Common myeloid progenitor, CD34-positive (primary cell): ENCODE results near the gene NOL9.

Experiments
- CTCF ChIA-PET: fragments of 350-600 bp; sonication (Branson Sonifier 250); formaldehyde crosslinking; loops from one replicate; lab custom pipeline; 2021; ENCODE audit warnings: antibody characterized with exemption; lab: Charles Lee
- POLR2A ChIA-PET: fragments of 350-600 bp; sonication (Branson Sonifier 250); formaldehyde crosslinking; loops from one replicate; lab custom pipeline; 2021; ENCODE audit warnings: antibody characterized with exemption; lab: Charles Lee
- DNase-seq, 3 donors: peaks; one replicate each; pipeline versions ENCODE4 v3.0.0 to v3.0.0-alpha.2; 2013
- H3K27ac ChIP-seq, 2 experiments: 1 replicate in 1 of 2; 2 replicates in 1 of 2; pipeline ENCODE4 v1.7.0; 2013; ENCODE audit warnings: inconsistent platforms in 2 of 2, low read length in 2 of 2, mild to moderate bottlenecking in 2 of 2, low read depth in 1 of 2, moderate library complexity in 1 of 2; ENCODE audit not compliant: severe bottlenecking in 2 of 2, insufficient read depth in 1 of 2, poor library complexity in 1 of 2
- H3K27me3 ChIP-seq, 5 experiments: replicated peaks in 2 of 5; 1 replicate in 3 of 5; 2 replicates in 2 of 5; pipeline versions ENCODE4 v1.6.1 to v1.7.0; 2013; ENCODE audit warnings: low read length in 4 of 5, mild to moderate bottlenecking in 2 of 5, moderate library complexity in 2 of 5, inconsistent platforms in 1 of 5; ENCODE audit not compliant: insufficient read depth in 5 of 5, control insufficient read depth in 4 of 5
- H3K36me3 ChIP-seq, 4 experiments: 1 replicate in 2 of 4; 2 replicates in 2 of 4; pipeline versions ENCODE4 v1.6.1 to v1.7.0; 2013; ENCODE audit warnings: low read length in 3 of 4, control low read depth in 1 of 4, mild to moderate bottlenecking in 1 of 4; ENCODE audit not compliant: control insufficient read depth in 4 of 4, insufficient read depth in 4 of 4
- H3K4me1 ChIP-seq, 4 experiments: 1 replicate in 3 of 4; 2 replicates in 1 of 4; pipeline versions ENCODE4 v1.6.1 to v1.7.1; 2013; ENCODE audit warnings: low read length in 3 of 4, mild to moderate bottlenecking in 3 of 4, control low read depth in 1 of 4, inconsistent platforms in 1 of 4, moderate library complexity in 1 of 4; ENCODE audit not compliant: control insufficient read depth in 4 of 4, insufficient read depth in 4 of 4; ENCODE audit errors: control extremely low read depth in 1 of 4
- H3K4me3 ChIP-seq, 7 experiments: 1 replicate in 4 of 7; 2 replicates in 3 of 7; pipeline versions ENCODE4 v1.5.1 to v1.7.0; 2013; ENCODE audit warnings: mild to moderate bottlenecking in 7 of 7, low read length in 6 of 7, moderate library complexity in 6 of 7, inconsistent platforms in 2 of 7, low read depth in 2 of 7, control low read depth in 1 of 7; ENCODE audit not compliant: insufficient read depth in 4 of 7, control insufficient read depth in 1 of 7; ENCODE audit errors: extremely low read depth in 1 of 7
- H3K9me3 ChIP-seq, 5 experiments: 1 replicate in 4 of 5; 2 replicates in 1 of 5; pipeline versions ENCODE4 v1.6.1 to v1.7.1; 2013; ENCODE audit warnings: low read length in 4 of 5, mild to moderate bottlenecking in 2 of 5, inconsistent platforms in 1 of 5, low read depth in 1 of 5, moderate library complexity in 1 of 5; ENCODE audit not compliant: control insufficient read depth in 4 of 5, insufficient read depth in 2 of 5; ENCODE audit errors: control extremely low read depth in 1 of 5
- WGBS: methylation state at CpG from one replicate; pipeline ENCODE4 v1.1.5; 2013; ENCODE audit not compliant: insufficient coverage; 5-methylcytosine and 5-hydroxymethylcytosine counted together

NOL9 gene

GRCh38 chr1:6505367-6506209 lies 48.7 kb downstream of the NOL9 start:
- Histone ChIP-seq H3K27me3 (peaks cover 0 to 2% (median 0%) of the 10 kb centered on the region in 5 experiments), H3K4me1 (peaks cover 0 to 42% (median 23%) of the 10 kb centered on the region in 4 experiments), H3K9me3 (no peaks in the 10 kb centered on the region), H3K4me3 (no peak overlapping the region), H3K27ac (no peak overlapping the region), H3K36me3 (no peaks in the 10 kb centered on the region)
- DNase-seq: no peak
- WGBS: 97% methylated on average over 30 of the region's 31 CpGs
- ChIA-PET POLR2A (no interaction called here), CTCF (interaction anchor here (1.2 to 1.8 kb wide), 2 partner anchors 10 to 16 kb away, joined by 3 to 5 read pairs; no protein-coding TSS in a partner anchor)

- no peaks in the 10 kb centered on the region for H3K9me3 ChIP-seq
- ChIA-PET CTCF (interaction anchor here (1.2 to 1.8 kb wide), 2 partner anchors 9 to 15 kb away, joined by 3 to 5 read pairs; no protein-coding TSS in a partner anchor), POLR2A (no interaction called here)
- H3K27ac ChIP-seq: no peak overlapping the region
- DNase-seq: no peak
- H3K4me1 ChIP-seq: peaks cover 0 to 36% (median 21%) of the 10 kb centered on the region in 4 experiments
- H3K4me3 ChIP-seq: no peak overlapping the region
- no peaks in the 10 kb centered on the region for H3K36me3 ChIP-seq
- peaks cover 0 to 2% (median 0%) of the 10 kb centered on the region in 5 experiments for H3K27me3 ChIP-seq
- 97% methylated on average over 13 of the region's 15 CpGs for WGBS
These were observed 49.4 kb downstream of the NOL9 start for GRCh38 chr1:6504887-6505286.

- no peak overlapping the region for H3K27ac ChIP-seq
- 81% methylated on average over 11 of the region's 20 CpGs for WGBS
- DNase-seq: no peak
- H3K4me3 ChIP-seq: no peak overlapping the region
- peaks cover 0 to 27% (median 13%) of the 10 kb centered on the region in 4 experiments for H3K4me1 ChIP-seq
- no peaks in the 10 kb centered on the region for H3K36me3 ChIP-seq
- POLR2A ChIA-PET: no interaction called here
- CTCF ChIA-PET: interaction anchor here (0.8 to 1.8 kb wide), 4 partner anchors 8 to 131 kb away, joined by 3 to 5 read pairs (median 3); no protein-coding TSS in a partner anchor
- H3K9me3 ChIP-seq: no peaks in the 10 kb centered on the region
- H3K27me3 ChIP-seq: peaks cover 0 to 5% (median 2%) of the 10 kb centered on the region in 5 experiments
These were observed 50.3 kb downstream of the NOL9 start for GRCh38 chr1:6503884-6504602.

GRCh38 chr1:6502000-6502891 lies 52.1 kb downstream of the NOL9 start:
- H3K4me3 ChIP-seq: no peak overlapping the region
- H3K36me3 ChIP-seq: no peaks in the 10 kb centered on the region
- H3K9me3 ChIP-seq: no peaks in the 10 kb centered on the region
- CTCF ChIA-PET: interaction anchor here (0.8 kb wide), 1 partner anchor 144 kb away, joined by 3 read pairs; no protein-coding TSS in a partner anchor
- peaks cover 0 to 16% (median 14%) of the 10 kb centered on the region in 4 experiments for H3K4me1 ChIP-seq
- WGBS: 97% methylated on average over 24 of the region's 31 CpGs
- DNase-seq: no peak
- POLR2A ChIA-PET: no interaction called here
- peaks cover 0 to 22% (median 10%) of the 10 kb centered on the region in 5 experiments for H3K27me3 ChIP-seq
- H3K27ac ChIP-seq: no peak overlapping the region

- 97% methylated on average over 10 of the region's 10 CpGs for WGBS
- H3K9me3 ChIP-seq: no peaks in the 10 kb centered on the region
These were observed 53.0 kb downstream of the NOL9 start for GRCh38 chr1:6501279-6501813.

More at GRCh38 chr1:6501279-6501813, 53.0 kb downstream of the NOL9 start:
- Histone ChIP-seq H3K4me1 (peaks cover 0 to 15% (median 13%) of the 10 kb centered on the region in 4 experiments), H3K4me3 (no peak overlapping the region), H3K27ac (no peak overlapping the region), H3K27me3 (peaks cover 0 to 30% (median 13%) of the 10 kb centered on the region in 5 experiments), H3K36me3 (no peaks in the 10 kb centered on the region)
- no peak for DNase-seq
- ChIA-PET POLR2A (no interaction called here), CTCF (interaction anchor here (0.8 to 2.3 kb wide), 3 partner anchors 22 to 145 kb away, joined by 3 to 6 read pairs (median 3); no protein-coding TSS in a partner anchor)
